Fibroblast of lung (primary cell): Measurements from ENCODE around the gene C6orf62.

Experiments
- CTCF ChIP-seq, 2 donors: IDR thresholded peaks in 1 of 2; conservative IDR thresholded peaks in 1 of 2; 1 replicate in 1 of 2; 2 replicates in 1 of 2; pipeline ENCODE4 v1.5.1; 2011 to 2012; ENCODE audit warnings: low read length in 2 of 2, control low read depth in 1 of 2, inconsistent platforms in 1 of 2, low read depth in 1 of 2, mild to moderate bottlenecking in 1 of 2
- EZH2 ChIP-seq: IDR thresholded peaks from 2 replicates; pipeline ENCODE4 v1.5.1; 2012; ENCODE audit warnings: low read length, control low read depth, mild to moderate bottlenecking; ENCODE audit errors: missing control alignments

- no peak for TF ChIP-seq CTCF (conservative IDR thresholded peaks at IDR 0.05 in 1 of 2, IDR thresholded peaks at IDR 0.05 in 1 of 2; ENCODE audit: low read depth in 1 of 2, low read length in 2 of 2)
- TF ChIP-seq EZH2: no peak
Observed at GRCh38 chr6:24658573-24659560, 60.1 kb downstream of the C6orf62 start.
